Testis (tissue), 2 donors: Measurements from ENCODE around the gene DUOXA1.

Source experiments
- POLR2A ChIP-seq: fragments of 450-650 bp; IDR thresholded peaks from one replicate; pipeline ENCODE4 v1.6.1; 2017; ENCODE audit warnings: antibody characterized with exemption, mild to moderate bottlenecking, moderate library complexity
- TF ChIP-seq, protein P1 (sequence below), 3 experiments: fragments of 450-650 bp in 2 of 3; fragments of 200-600 bp in 1 of 3; sonication (generic) in 1 of 3; IDR thresholded peaks; one replicate each; pipeline ENCODE4 v1.5.1; 2016 to 2019; ENCODE audit warnings: antibody characterized with exemption in 3 of 3, mild to moderate bottlenecking in 2 of 3, moderate library complexity in 1 of 3

DNA sequence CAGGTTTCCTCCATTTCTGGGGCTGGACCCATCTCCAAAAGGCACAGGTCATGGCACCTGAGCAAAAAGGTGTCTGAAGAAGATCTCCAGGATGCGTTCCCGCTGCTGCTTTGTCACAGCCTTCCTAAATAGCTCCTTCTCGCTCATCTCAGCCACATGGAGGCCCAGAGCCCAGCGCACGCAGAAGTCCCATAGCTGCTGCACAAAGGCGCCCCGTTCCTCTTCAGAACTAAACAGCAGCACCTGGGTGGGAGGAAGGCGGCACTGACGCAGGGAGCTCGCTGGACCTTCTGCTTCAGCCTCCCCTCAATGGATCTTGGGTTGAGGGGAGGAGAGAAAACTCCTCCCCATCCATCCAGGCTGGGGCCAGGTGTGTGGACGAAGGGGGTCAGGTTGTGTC is 24.1 kb downstream of the DUOXA1 start:
- TF ChIP-seq, protein P1, sequence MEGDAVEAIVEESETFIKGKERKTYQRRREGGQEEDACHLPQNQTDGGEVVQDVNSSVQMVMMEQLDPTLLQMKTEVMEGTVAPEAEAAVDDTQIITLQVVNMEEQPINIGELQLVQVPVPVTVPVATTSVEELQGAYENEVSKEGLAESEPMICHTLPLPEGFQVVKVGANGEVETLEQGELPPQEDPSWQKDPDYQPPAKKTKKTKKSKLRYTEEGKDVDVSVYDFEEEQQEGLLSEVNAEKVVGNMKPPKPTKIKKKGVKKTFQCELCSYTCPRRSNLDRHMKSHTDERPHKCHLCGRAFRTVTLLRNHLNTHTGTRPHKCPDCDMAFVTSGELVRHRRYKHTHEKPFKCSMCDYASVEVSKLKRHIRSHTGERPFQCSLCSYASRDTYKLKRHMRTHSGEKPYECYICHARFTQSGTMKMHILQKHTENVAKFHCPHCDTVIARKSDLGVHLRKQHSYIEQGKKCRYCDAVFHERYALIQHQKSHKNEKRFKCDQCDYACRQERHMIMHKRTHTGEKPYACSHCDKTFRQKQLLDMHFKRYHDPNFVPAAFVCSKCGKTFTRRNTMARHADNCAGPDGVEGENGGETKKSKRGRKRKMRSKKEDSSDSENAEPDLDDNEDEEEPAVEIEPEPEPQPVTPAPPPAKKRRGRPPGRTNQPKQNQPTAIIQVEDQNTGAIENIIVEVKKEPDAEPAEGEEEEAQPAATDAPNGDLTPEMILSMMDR (IDR thresholded peaks at IDR 0.05) = no peak
- no peak for TF ChIP-seq POLR2A
